Measurements from ENCODE around the gene PPY.

PPY gene

GRCh38 chr17:43983196-43983514 lies 40.9 kb upstream of the PPY start:
- Histone ChIP-seq H3K79me2 (ENCODE audit: insufficient read depth, low read length) (no peaks in the 10 kb centered on the region), H3K4me1 (ENCODE audit: insufficient read depth, low read length, severe bottlenecking) (no peaks in the 10 kb centered on the region), H3K9me3 (ENCODE audit: low read length) (no peaks in the 10 kb centered on the region), H3K9ac (ENCODE audit: low read length) (no peak overlapping the region), H3K9me2 (ENCODE audit: low read depth, low read length) (no peaks in the 10 kb centered on the region), H3K27ac (ENCODE audit: low read depth, low read length, poor library complexity, severe bottlenecking) (no peak overlapping the region), H2AFZ (ENCODE audit: low read length) (no peak overlapping the region), H3K36me3 (ENCODE audit: insufficient read depth, low read length) (no peaks in the 10 kb centered on the region), H3K4me3 (ENCODE audit: low read depth, low read length, poor library complexity, severe bottlenecking) (no peak overlapping the region), H4K20me1 (ENCODE audit: insufficient read depth, low read length) (no peaks in the 10 kb centered on the region), H3F3A (ENCODE audit: insufficient read depth, low read length) (no peaks in the 10 kb centered on the region), H3K27me3 (ENCODE audit: insufficient read depth, low read length) (0 out of 2 replicates have a peak, but pooled peaks cover 6% of the 10 kb centered on the region), H3K4me2 (ENCODE audit: low read length) (no peak overlapping the region)
- TF ChIP-seq EZH2 (IDR thresholded peaks at IDR 0.05; ENCODE audit: borderline replicate concordance, low read length) (no peak), CTCF (IDR thresholded peaks at IDR 0.05; ENCODE audit: low read length) (no peak)

GRCh38 chr17:43982171-43982570 lies 39.9 kb upstream of the PPY start:
- Histone ChIP-seq H3F3A (ENCODE audit: insufficient read depth, low read length) (no peaks in the 10 kb centered on the region), H3K9me3 (ENCODE audit: low read length) (no peaks in the 10 kb centered on the region), H4K20me1 (ENCODE audit: insufficient read depth, low read length) (no peaks in the 10 kb centered on the region), H3K79me2 (ENCODE audit: insufficient read depth, low read length) (no peaks in the 10 kb centered on the region), H2AFZ (ENCODE audit: low read length) (no peak overlapping the region), H3K4me1 (ENCODE audit: insufficient read depth, low read length, severe bottlenecking) (no peaks in the 10 kb centered on the region), H3K36me3 (ENCODE audit: insufficient read depth, low read length) (no peaks in the 10 kb centered on the region), H3K27ac (ENCODE audit: low read depth, low read length, poor library complexity, severe bottlenecking) (no peak overlapping the region), H3K9me2 (ENCODE audit: low read depth, low read length) (no peaks in the 10 kb centered on the region), H3K4me3 (ENCODE audit: low read depth, low read length, poor library complexity, severe bottlenecking) (no peak overlapping the region), H3K9ac (ENCODE audit: low read length) (no peak overlapping the region), H3K4me2 (ENCODE audit: low read length) (no peak overlapping the region), H3K27me3 (ENCODE audit: insufficient read depth, low read length) (0 out of 2 replicates have a peak, but pooled peaks cover 6% of the 10 kb centered on the region)
- TF ChIP-seq CTCF (IDR thresholded peaks at IDR 0.05; ENCODE audit: low read length) (no peak), EZH2 (IDR thresholded peaks at IDR 0.05; ENCODE audit: borderline replicate concordance, low read length) (no peak)

- no peak overlapping the region for H3K27ac ChIP-seq (ENCODE audit: low read depth, low read length, poor library complexity, severe bottlenecking)
- H3K4me2 ChIP-seq (ENCODE audit: low read length): no peak overlapping the region
- no peak overlapping the region for H3K4me3 ChIP-seq (ENCODE audit: low read depth, low read length, poor library complexity, severe bottlenecking)
- H3K9me2 ChIP-seq (ENCODE audit: low read depth, low read length): no peaks in the 10 kb centered on the region
- no peaks in the 10 kb centered on the region for H3K79me2 ChIP-seq (ENCODE audit: insufficient read depth, low read length)
- H3K9ac ChIP-seq (ENCODE audit: low read length): no peak overlapping the region
- TF ChIP-seq EZH2 (IDR thresholded peaks at IDR 0.05; ENCODE audit: borderline replicate concordance, low read length): no peak
- TF ChIP-seq CTCF (IDR thresholded peaks at IDR 0.05; ENCODE audit: low read length): no peak
- no peaks in the 10 kb centered on the region for H3K4me1 ChIP-seq (ENCODE audit: insufficient read depth, low read length, severe bottlenecking)
- H3K9me3 ChIP-seq (ENCODE audit: low read length): no peaks in the 10 kb centered on the region
- no peaks in the 10 kb centered on the region for H4K20me1 ChIP-seq (ENCODE audit: insufficient read depth, low read length)
- no peak overlapping the region for H2AFZ ChIP-seq (ENCODE audit: low read length)
- H3K36me3 ChIP-seq (ENCODE audit: insufficient read depth, low read length): no peaks in the 10 kb centered on the region
- H3K27me3 ChIP-seq (ENCODE audit: insufficient read depth, low read length): no peaks in the 10 kb centered on the region
- H3F3A ChIP-seq (ENCODE audit: insufficient read depth, low read length): no peaks in the 10 kb centered on the region
These were observed 37.4 kb upstream of the PPY start for GRCh38 chr17:43979671-43980070.
